GM18511 (cell line): ENCODE measurements around the gene ZMYND10.

ENCODE experiments used
- ATAC-seq: cut with Tn5 transposase; IDR thresholded peaks from one replicate; pipeline ENCODE4 v1.9.1; 2021; ENCODE audit warnings: mild to moderate bottlenecking, moderate library complexity; ENCODE audit not compliant: unreplicated experiment

The ZMYND10 gene

DNA sequence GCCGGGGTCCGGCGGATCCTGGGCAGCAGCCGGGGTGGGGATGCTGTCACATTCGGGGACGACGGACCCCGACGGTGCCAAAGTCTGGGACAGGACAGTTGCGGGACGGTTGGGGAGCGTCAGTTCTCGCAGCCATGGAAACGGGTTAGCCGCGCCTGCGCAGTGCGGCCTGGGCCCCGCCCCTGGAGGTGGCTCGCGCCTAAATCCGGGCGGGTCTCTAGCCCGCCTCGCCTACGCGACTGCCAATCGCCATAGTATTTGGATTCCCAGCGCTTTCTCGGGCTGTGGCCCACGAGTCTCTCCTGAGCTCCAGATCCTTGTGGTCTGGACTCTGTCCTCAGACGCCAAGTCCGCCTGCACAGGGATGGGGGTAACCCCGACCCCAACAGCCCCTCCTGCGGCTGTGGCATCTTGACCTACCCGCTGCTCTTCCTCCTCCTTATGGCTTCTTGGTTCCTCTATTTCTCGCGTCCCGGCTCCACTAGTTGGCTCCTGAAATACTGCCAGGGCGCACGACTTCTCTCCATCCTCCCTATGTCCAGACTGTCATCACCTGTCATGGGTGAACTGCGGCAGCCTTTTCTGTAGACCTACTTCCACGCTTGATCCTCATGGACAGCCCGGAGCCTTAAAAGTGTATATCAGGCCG, at the start of gene ZMYND10:
Gene ZMYND10, minus strand, starts transcription at position 147 of the 649 bp plus-strand sequence. CDS start 153 bp downstream, outside the sequence.
- ATAC-seq = no peak

DNA sequence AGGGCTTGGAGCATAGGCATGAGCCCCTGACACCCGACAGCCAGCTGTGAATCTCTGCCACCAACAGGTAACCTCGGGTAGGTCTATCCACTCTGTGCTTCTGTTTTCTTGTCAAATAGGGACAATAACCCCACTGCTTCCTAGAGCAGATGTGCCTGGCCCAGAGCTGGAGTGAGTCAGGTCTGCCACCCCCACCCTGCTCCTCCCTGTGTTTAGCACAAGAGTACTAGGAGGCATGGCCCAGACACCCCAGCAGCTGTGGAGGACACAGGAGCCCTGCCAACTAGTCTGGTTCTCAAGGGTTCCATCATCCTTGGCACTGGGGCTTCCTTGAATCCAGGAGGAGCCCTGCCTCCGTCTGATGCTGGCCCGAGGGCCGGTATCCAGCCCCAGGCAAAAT, 47.5 kb upstream of the ZMYND10 start:
- ATAC-seq = no peak

DNA sequence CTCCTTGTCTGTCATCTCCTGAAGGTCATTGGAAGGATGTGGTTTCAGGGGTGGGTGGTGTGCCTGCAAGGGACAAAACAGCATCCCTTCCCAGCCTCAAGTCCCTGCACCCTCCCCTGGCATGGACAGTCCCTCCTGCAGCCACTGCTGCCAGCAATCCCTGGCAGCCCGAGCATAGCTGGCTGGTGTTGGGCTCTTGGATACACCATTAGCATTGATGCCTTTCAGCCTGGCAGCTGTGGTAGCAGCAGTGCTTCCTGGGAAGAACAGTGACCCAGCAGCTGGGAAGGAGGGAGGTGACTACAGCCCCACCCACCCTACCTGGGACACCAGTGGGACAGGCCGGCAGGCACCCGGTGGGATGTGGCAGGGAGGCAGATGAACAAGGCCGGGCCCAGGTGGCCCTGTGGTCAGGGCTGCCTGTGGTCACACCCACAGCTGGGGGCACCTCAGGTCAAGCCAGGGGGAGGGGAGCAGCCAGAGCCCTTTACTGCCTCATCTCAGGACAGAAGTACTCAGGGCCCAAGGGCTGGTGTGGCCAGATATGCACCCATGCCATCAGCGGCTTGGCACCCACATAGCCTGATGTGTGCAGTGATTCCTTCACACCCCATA, 46.7 kb upstream of the ZMYND10 start:
- no peak for ATAC-seq

DNA sequence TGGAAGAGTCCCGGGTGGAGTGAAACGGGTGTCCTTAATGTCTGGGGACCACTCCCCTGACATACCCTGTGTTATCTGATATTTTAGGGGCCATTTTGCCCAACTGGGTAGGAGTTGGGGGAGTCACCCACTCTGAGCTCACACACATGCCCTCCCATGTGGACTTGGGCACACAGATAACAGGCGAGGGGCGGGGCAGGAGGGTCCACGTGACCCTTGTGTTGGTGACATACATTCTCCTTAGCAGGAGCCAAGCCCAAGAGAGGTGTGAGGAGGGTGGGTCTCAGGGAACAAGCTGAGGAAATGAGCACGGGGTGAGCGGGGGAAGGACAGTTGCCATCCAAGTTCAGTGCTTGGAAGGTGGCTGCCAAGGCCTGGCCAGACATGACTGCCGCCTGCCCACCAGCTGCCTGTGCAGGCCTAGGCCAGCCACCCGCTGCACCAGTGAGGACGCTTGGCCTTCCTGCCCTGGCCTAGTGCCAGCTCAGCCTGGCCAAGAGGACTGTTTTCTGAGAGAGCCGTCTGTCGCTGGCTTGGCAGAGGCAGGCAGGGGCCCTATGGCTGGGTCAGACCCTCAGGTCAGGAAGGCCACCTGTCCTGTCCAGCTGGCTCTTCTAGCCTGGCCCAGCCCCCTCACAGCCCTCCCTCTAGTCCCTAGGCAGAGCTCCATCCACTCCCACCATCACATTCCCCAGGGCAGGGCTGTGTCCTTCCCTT, 45.1 kb upstream of the ZMYND10 start:
- no peak for ATAC-seq

DNA sequence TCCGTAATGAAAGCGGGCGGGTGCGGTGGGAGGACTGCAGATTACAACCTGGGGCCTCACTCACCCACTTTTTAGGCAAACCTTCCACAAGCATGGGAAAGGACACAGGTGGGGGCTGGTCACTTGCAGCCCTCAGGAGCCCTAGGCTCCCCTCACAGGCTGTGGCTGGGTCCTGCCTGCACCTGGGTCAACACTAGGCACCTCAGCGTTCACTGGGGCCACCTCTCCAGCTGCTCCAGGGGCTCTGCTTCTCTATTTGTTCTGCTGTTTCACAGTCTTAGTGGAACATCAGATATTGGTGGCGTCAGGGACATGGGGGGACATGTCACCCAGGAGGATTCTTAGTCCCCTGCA, 43.9 kb upstream of the ZMYND10 start:
- ATAC-seq = no peak

DNA sequence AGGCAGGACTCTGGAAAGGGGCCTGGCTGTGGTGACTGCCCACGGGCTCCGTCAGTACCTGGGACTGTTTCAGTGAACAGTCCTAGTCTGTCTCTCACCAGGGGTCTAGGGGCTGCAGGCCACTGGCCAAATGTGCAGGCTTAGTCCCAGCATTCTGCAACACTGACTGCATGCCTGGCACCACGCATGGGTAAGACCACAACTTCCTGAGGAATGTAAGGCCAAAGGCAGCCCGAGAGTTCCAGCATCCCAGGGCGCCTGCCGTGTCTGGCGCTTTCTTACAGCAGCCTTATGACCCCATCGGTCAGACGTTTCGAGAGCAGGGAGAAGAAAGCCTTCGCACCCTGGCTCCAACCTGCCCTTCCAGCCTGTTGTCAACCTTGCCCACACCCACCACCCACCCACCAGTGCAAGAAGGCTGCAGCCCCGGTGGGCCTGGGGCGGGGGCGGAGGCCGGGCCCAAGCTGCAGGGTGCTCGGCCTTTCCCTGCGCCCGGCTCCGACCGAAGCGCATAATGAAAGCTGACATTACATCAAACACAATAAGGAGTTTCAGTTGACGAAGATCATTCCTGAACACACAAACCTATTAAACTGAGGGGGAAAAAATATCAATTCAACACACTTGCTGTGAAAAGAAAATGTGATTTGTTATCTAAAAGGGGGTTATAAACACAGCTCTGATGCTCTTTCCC, 43.3 kb upstream of the ZMYND10 start:
- ATAC-seq = no peak

DNA sequence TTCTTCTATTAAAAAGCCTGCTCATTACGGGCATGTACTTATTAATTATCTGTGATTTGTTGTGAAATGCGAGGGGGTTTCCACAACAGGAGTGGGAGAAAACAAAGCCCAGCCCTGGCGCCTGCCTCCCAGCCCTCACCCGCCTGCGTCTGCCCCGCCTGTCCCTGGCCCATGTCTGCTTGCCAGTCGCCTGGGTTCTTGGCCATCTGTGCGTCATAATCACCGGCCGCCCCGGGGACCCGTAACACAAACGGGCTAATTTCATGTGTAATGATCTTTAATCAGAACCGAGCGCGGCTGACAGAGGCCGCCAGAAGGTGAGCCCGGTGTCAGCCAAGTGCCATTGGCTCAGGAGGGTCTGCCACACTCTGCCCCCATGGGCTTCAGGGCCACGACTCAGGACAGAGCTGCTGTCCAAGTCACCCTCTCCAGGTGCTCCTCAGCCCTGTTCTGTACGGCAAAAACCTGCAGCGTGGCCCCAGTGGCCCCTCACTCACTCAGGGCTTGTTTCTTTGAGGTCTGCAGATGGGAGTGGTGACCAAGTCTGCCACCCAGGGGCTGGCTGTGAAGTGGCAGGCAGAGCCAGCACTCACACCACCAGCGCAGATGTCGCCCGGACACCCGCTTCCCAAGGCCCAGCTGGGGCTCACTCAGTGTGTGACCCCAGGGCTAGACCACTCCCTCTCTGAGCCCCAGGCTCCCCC, 42.6 kb upstream of the ZMYND10 start:
- no peak for ATAC-seq

DNA sequence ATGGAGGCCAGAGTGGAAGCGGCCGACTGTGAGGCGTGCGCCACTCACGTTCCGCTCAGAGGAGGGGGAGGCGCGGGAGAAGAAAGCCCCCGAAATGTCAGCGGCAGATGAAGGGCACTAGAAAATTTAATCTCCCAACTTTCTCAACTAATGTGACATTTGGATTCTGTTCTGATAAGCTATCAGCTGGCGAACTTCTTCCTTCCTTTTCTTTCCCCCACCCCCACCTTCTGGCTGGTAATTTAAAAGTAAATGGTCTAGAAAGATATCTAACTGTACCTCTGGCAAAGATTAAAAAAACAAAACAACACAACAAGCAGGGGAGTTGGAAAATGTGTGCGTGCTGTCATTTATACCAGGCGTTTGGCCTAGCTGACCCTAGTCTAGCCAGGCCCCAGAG, 40.2 kb upstream of the ZMYND10 start:
- no peak for ATAC-seq

DNA sequence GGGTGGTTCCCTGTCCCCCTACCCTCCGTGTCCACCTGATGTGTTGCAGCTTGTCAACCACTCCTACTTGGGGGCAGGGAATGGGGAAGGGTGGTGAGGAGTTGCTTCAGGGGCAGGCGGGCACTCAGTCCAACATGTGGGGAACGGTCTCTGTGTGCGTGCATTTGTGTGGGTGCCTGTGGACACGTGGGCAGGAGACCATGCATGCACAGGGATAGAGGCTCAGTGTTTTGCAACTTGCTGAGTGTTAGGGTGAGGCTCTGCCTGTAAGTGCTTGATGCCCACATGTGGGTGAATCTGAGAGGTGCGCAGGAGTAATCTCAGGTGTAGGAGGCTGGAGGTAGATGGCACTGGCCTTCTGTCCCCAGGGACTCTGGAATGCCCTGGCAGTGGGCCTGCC, 38.2 kb upstream of the ZMYND10 start:
- no peak for ATAC-seq

DNA sequence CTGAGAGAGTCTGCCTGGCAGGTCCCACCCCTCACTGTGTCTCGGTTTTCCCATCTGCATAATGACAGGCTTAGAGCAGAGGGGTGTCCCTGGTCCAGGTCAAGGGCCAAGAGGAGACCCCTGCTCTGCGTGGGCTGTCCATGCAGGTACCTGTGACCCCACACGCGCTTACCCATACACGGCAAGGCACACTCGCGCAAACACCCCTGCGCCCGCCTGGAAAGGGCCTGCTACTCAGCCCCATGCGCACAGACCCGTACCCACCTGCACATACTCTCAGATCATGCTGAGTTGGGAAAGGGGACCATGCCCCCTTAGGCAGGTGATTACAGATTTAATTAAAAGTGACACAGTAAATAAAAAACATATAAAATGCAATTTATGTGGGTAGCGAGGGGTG, 37.2 kb upstream of the ZMYND10 start:
- ATAC-seq = no peak

DNA sequence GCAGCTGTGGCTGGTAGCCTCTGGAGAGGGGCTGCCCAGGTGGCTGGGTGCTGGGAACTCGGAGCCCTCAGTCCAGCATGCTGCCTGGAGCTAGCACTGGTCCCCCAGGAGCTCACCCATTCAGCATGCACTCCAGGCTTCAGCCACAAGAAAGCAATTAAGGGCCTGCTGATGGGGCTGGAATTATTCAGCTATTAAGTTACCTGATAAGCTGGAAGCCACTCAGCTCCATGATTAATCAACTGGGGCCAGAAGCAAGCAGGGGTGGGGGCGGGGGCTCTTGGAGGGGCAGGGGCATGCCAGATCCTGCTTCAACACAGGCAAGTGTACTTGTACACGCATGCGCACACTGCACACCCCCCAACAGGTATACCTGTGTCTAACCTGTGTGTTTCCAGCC, 35.9 kb upstream of the ZMYND10 start:
- ATAC-seq = no peak

DNA sequence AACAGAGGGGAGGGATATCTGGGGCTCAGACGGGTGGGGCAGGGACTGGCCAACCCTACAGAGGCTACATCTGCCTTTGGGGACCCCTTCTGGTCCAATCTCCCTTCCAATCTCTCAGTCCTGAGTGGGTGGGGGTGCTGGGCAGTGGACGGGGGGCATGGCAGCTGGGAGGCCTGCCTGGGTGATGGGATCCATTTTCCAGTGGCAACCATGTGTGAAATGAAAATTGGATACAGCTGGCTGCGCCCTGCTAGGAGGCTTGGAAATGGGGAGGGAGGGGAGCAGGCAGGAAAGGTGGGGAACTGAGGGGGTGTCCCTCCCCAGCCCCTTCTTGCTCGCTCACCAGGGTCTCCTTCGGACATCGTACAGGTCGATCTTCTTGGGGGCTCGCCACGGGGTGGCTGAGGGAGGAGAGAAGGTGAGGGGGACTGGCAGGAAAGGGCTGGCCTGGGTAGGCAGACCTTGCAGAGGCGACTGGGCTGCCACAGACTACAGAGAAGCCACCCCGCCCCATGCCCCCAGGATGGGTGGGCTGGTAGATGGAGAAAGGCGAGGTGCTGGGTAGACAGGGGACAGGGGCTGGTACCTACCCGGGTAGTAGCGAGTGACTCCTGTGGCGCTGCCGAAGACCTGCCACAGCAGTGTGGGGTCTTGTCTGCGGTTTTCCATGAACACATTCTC, 35.0 kb upstream of the ZMYND10 start:
- no peak for ATAC-seq

DNA sequence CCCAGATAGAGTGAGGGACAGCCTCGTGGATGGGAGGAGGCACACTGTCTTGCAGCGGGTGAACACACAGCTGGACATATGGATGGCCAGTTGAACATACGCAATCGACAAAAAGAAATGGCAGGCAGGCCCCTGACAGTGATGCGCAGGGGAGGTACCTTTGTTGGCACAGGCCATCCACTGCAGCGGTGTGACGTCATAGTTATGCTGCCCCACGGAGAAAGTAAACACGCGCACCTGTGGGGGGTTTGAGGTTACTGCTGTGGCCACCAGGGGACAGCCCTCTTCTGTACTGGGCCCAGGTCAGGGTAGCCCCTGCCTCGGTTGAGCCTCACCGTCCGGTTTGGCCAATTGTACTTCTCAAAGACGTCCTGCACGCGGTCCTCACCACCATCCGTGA, 33.2 kb upstream of the ZMYND10 start:
- no peak for ATAC-seq

DNA sequence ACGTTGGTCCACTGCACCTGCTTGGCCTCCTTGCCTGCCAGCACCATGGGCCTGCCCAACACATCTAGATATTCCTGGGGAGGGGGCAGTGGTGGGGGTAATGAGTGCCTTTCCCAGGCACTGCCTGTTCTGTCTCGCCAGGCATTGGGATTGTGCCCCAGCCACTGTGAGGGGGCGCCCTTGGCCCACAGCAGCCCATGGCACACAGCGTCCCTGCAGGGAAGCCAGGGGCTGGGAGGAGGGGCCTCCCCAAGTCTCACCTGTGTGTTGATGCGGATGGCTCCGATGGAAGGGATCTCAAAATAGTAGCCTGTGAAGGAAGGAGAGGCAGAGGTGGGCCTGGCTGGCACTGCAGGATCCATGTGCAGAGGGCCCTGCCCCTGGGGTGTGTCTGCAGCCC, 32.5 kb upstream of the ZMYND10 start:
- no peak for ATAC-seq

DNA sequence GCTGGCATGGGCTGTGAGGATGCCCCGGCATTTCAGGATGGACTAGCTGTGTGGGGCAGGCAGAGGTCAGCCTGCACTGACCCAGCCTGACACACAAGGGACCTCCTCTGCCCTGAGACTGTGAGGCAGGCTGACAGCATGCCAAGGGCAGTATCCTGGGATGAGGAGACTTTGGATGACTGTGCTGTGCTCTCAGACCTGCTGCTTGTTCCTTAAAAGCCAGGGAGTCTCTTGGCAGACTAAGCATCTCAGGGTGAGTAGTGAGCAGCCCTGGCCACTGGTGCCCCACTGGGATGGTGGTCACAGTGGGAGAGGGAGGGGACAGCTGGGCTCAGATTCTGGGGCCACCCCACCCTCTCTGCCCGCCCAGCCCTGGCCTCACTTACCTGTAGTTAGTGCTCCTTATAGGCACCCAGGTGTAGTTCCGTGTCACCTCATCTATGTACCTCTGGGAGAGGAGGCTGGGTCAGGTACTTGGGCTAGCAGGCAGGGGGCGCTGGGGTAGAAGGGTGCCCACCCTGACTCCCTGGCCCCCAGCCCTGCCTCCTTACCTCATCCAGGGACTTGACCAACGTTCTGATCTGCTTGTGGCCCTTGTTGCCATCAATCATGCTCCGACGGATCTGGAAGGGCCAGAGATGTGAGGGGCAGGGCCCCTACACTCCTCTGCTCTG, 29.9 kb upstream of the ZMYND10 start:
- no peak for ATAC-seq

DNA sequence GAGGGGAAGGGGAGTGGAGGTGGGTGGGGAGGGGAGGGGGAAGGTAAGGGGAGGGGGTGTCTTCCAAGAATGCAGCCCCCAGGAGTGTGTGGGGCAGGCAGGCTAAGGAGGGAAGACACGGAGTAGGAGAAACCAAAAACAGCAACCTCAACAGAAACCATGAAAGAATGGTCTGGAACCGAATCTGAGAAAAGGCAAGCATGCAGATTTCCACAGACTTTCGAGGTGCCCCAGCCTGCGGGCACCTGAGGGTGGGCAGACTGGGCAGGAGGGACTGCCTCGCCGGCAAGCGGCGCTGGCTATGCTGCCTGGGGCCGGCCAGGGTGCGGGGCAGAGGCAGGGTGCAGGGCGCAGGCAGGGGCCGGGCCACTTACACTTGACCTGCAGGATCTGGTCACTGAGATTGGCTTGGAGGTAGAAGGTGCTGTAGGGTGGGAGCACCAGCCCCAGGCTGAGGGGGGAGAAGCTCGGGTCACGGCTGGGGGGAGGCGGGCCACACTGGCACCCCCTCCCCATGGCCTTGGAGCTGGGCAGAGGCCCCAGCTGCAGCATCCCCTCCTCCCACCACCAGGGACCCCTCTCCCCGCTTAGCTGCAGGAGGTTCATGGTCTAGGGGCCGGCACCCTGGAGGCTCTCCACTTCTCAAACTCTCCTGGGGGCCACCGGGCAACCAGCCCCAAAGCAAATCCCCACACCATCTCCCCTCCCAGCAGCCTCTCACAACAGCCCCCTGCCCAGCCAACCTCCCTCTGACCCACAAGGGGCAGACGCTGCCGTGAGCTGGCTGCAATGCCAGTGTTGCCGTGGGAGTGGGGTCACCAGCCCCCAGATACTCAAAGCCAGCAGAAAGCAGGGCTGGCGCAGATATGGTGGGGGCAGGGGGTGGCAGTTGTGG, 29.1 kb upstream of the ZMYND10 start:
- no peak for ATAC-seq

DNA sequence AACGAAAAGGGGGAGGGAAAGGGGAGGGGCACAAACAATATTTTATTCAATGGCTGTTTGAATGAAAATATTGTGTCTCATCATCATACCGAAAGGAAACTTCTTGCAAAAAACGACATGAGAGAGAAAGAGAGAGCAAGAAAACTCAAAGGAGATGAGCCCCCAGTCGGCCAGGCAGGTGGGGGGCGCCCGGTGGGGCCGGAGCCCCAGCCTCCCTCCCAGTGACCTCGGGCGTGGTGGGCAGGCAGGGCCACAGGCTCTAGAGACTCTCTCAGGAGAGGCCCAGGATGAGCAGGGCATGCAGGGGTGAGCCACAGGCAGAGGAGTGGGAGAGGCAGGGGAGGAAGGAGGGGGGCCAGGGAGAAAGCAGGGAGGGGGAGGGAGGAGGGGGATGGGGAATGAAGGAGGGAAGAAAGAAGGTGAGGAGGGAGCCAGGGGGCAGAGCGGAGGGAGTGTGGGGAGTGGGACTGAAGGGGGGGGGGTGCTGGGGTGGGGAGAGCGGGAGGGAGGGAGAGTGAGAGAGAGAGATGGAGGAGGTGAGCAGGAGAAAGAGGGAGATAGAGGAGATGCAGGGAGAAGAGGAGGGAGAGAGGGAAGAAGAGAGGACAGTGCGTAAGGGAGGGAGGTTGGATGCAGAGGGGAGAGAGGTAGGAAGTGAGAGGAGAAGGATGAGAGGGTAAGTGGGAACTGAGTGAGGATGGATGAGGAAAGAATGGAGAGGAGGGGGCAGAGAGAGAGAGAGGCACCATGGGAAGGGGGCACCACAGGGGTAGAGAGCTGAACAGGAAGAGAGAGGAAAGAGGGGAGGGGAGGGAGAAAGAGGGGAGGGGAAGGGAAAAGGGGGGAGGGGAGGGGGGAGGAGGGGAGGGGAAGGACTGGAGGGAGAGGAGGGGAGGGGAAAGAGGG, 27.9 kb upstream of the ZMYND10 start:
- no peak for ATAC-seq

DNA sequence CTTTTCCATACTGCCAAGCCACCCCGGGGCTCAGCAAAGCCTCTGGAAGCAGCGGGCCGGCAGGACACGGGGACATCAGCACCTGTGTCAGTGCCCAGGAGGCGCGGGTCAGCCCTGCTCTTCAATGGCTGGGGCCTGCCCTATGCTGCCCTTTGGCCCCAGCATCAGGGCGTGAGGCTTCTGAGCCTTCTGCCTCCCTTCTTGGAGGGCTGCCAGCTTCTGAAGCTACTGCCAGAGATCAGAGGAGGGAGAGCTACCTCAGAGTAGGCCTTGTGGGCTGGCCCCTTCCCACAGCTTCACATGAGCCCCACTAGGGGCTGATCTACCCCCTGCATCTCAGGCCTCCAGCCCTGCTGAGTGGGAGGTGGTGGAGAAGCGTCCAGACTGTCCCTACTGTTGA, 26.8 kb upstream of the ZMYND10 start:
- no peak for ATAC-seq
